ENCODE results near the gene RRM1.

The RRM1 gene

GRCh38 chr11:4181782-4182721 is 87.5 kb downstream of the RRM1 start:
- H3K23ac ChIP-seq (ENCODE audit: low read length in 2 of 2), result no peak overlapping the region
- H2BK15ac ChIP-seq (ENCODE audit: low read depth, poor library complexity, severe bottlenecking), result no peak overlapping the region
- H3K4me2 ChIP-seq (ENCODE audit: low read length, poor library complexity, severe bottlenecking), result no peak overlapping the region
- no peaks in the 10 kb centered on the region for H3K4me1 ChIP-seq (ENCODE audit: control insufficient read depth, insufficient read depth, low read depth, low read length)
- no peak overlapping the region for H3K18ac ChIP-seq (ENCODE audit: low read depth in 1 of 2, low read length in 2 of 2)
- H4K8ac ChIP-seq (ENCODE audit: low read length), result peak overlapping the region; percentile 38
- H3K9me3 ChIP-seq (ENCODE audit: control insufficient read depth, low read length), result no peaks in the 10 kb centered on the region
- no peak overlapping the region for H2BK12ac ChIP-seq (ENCODE audit: low read length in 2 of 2)
- 60% methylated on average over 3 of the region's 9 CpGs for WGBS
- H2AK5ac ChIP-seq (ENCODE audit: low read length, severe bottlenecking), result no peak overlapping the region
- no peaks in the 10 kb centered on the region for H3K36me3 ChIP-seq (ENCODE audit: control insufficient read depth in 1 of 2, insufficient read depth in 2 of 2, low read depth in 1 of 2, low read length in 2 of 2)
- no peak overlapping the region for H4K91ac ChIP-seq (ENCODE audit: low read length)
- no peak overlapping the region for H3K4ac ChIP-seq (ENCODE audit: low read depth in 1 of 2, low read length in 2 of 2)
- no peak overlapping the region for H2BK120ac ChIP-seq (ENCODE audit: low read depth, low read length)
- H2BK5ac ChIP-seq (ENCODE audit: low read depth, low read length, poor library complexity, severe bottlenecking), result no peak overlapping the region
- H3K27me3 ChIP-seq (ENCODE audit: control insufficient read depth in 1 of 2, insufficient read depth in 1 of 2, low read length in 2 of 2), result no peaks in the 10 kb centered on the region
- H3K27ac ChIP-seq (ENCODE audit: low read length, poor library complexity, severe bottlenecking), result no peak overlapping the region
- DNase-seq, result peak; percentile 56
- H2AFZ ChIP-seq (ENCODE audit: low read depth, low read length), result no peak overlapping the region
- no peak overlapping the region for H3K14ac ChIP-seq (ENCODE audit: low read length in 2 of 2)
- H3K4me3 ChIP-seq (ENCODE audit: insufficient read depth in 1 of 2, low read depth in 1 of 2, low read length in 2 of 2), result no peak overlapping the region
- H3K9ac ChIP-seq (ENCODE audit: low read length), result no peak overlapping the region
- no peaks in the 10 kb centered on the region for H3K79me1 ChIP-seq (replicated peaks; ENCODE audit: low read length, poor library complexity, severe bottlenecking)

GRCh38 chr11:4183410-4184057 is 88.9 kb downstream of the RRM1 start:
- no peak overlapping the region for H2BK15ac ChIP-seq (ENCODE audit: low read depth, poor library complexity, severe bottlenecking)
- WGBS, result 86% methylated on average over 14 of the region's 14 CpGs

GRCh38 chr11:4184163-4184916 is 89.7 kb downstream of the RRM1 start:
- H3K9me3 ChIP-seq (ENCODE audit: control insufficient read depth, low read length), result no peaks in the 10 kb centered on the region
- whole genome bisulfite sequencing, result 85% methylated on average over 7 of the region's 7 CpGs
- H4K91ac ChIP-seq (ENCODE audit: low read length), result no peak overlapping the region
- DNase-seq, result peak; percentile 16
- no peak overlapping the region for H2BK12ac ChIP-seq (ENCODE audit: low read length in 2 of 2)
- no peak overlapping the region for H3K27ac ChIP-seq (ENCODE audit: low read length, poor library complexity, severe bottlenecking)
- peaks cover 3% of the 10 kb centered on the region for H3K4me1 ChIP-seq (ENCODE audit: control insufficient read depth, insufficient read depth, low read depth, low read length)
- H3K4me2 ChIP-seq (ENCODE audit: low read length, poor library complexity, severe bottlenecking), result no peak overlapping the region
- H3K18ac ChIP-seq (ENCODE audit: low read depth in 1 of 2, low read length in 2 of 2), result no peak overlapping the region
- H3K9ac ChIP-seq (ENCODE audit: low read length), result no peak overlapping the region
- H3K27me3 ChIP-seq (ENCODE audit: control insufficient read depth in 1 of 2, insufficient read depth in 1 of 2, low read length in 2 of 2), result peaks cover 0 to 5% of the 10 kb centered on the region in 2 experiments
- no peak overlapping the region for H3K4me3 ChIP-seq (ENCODE audit: insufficient read depth in 1 of 2, low read depth in 1 of 2, low read length in 2 of 2)
- H3K14ac ChIP-seq (ENCODE audit: low read length in 2 of 2), result no peak overlapping the region
- H2AFZ ChIP-seq (ENCODE audit: low read depth, low read length), result no peak overlapping the region
- no peaks in the 10 kb centered on the region for H3K79me1 ChIP-seq (replicated peaks; ENCODE audit: low read length, poor library complexity, severe bottlenecking)
- no peak overlapping the region for H3K23ac ChIP-seq (ENCODE audit: low read length in 2 of 2)
- no peak overlapping the region for H2BK5ac ChIP-seq (ENCODE audit: low read depth, low read length, poor library complexity, severe bottlenecking)
- no peak overlapping the region for H2BK120ac ChIP-seq (ENCODE audit: low read depth, low read length)
- no peaks in the 10 kb centered on the region for H3K36me3 ChIP-seq (ENCODE audit: control insufficient read depth in 1 of 2, insufficient read depth in 2 of 2, low read depth in 1 of 2, low read length in 2 of 2)
- H2AK5ac ChIP-seq (ENCODE audit: low read length, severe bottlenecking), result no peak overlapping the region
- no peak overlapping the region for H3K4ac ChIP-seq (ENCODE audit: low read depth in 1 of 2, low read length in 2 of 2)
- peak overlapping the region; percentile 30 for H4K8ac ChIP-seq (ENCODE audit: low read length)
- no peak overlapping the region for H2BK15ac ChIP-seq (ENCODE audit: low read depth, poor library complexity, severe bottlenecking)

More at GRCh38 chr11:4183410-4184057, 88.9 kb downstream of the RRM1 start:
- H2AK5ac ChIP-seq (ENCODE audit: low read length, severe bottlenecking), result no peak overlapping the region
- no peaks in the 10 kb centered on the region for H3K9me3 ChIP-seq (ENCODE audit: control insufficient read depth, low read length)
- H3K4me3 ChIP-seq (ENCODE audit: insufficient read depth in 1 of 2, low read depth in 1 of 2, low read length in 2 of 2), result no peak overlapping the region
- H3K4me1 ChIP-seq (ENCODE audit: control insufficient read depth, insufficient read depth, low read depth, low read length), result peaks cover 3% of the 10 kb centered on the region
- H2BK5ac ChIP-seq (ENCODE audit: low read depth, low read length, poor library complexity, severe bottlenecking), result no peak overlapping the region
- no peak overlapping the region for H2AFZ ChIP-seq (ENCODE audit: low read depth, low read length)
- H2BK120ac ChIP-seq (ENCODE audit: low read depth, low read length), result no peak overlapping the region
- H3K79me1 ChIP-seq (replicated peaks; ENCODE audit: low read length, poor library complexity, severe bottlenecking), result no peaks in the 10 kb centered on the region
- no peak overlapping the region for H3K9ac ChIP-seq (ENCODE audit: low read length)
- DNase-seq, result no peak
- H3K14ac ChIP-seq (ENCODE audit: low read length in 2 of 2), result no peak overlapping the region
- no peaks in the 10 kb centered on the region for H3K36me3 ChIP-seq (ENCODE audit: control insufficient read depth in 1 of 2, insufficient read depth in 2 of 2, low read depth in 1 of 2, low read length in 2 of 2)
- H2BK12ac ChIP-seq (ENCODE audit: low read length in 2 of 2), result no peak overlapping the region
- H3K27ac ChIP-seq (ENCODE audit: low read length, poor library complexity, severe bottlenecking), result no peak overlapping the region
- no peak overlapping the region for H3K4me2 ChIP-seq (ENCODE audit: low read length, poor library complexity, severe bottlenecking)
- H4K8ac ChIP-seq (ENCODE audit: low read length), result no peak overlapping the region
- no peak overlapping the region for H4K91ac ChIP-seq (ENCODE audit: low read length)
- H3K27me3 ChIP-seq (ENCODE audit: control insufficient read depth in 1 of 2, insufficient read depth in 1 of 2, low read length in 2 of 2), result peaks cover 0 to 4% of the 10 kb centered on the region in 2 experiments
- H3K23ac ChIP-seq (ENCODE audit: low read length in 2 of 2), result no peak overlapping the region
- no peak overlapping the region for H3K4ac ChIP-seq (ENCODE audit: low read depth in 1 of 2, low read length in 2 of 2)
- no peak overlapping the region for H3K18ac ChIP-seq (ENCODE audit: low read depth in 1 of 2, low read length in 2 of 2)

- Histone ChIP-seq H2BK5ac (ENCODE audit: low read depth, low read length, poor library complexity, severe bottlenecking) (no peak overlapping the region), H2BK120ac (ENCODE audit: low read depth, low read length) (no peak overlapping the region), H3K4me3 (ENCODE audit: insufficient read depth in 1 of 2, low read depth in 1 of 2, low read length in 2 of 2) (no peak overlapping the region), H2BK12ac (ENCODE audit: low read length in 2 of 2) (no peak overlapping the region), H3K36me3 (ENCODE audit: control insufficient read depth in 1 of 2, insufficient read depth in 2 of 2, low read depth in 1 of 2, low read length in 2 of 2) (no peaks in the 10 kb centered on the region), H3K4me2 (ENCODE audit: low read length, poor library complexity, severe bottlenecking) (no peak overlapping the region), H2AFZ (ENCODE audit: low read depth, low read length) (no peak overlapping the region), H3K79me1 (replicated peaks; ENCODE audit: low read length, poor library complexity, severe bottlenecking) (no peaks in the 10 kb centered on the region), H3K9ac (ENCODE audit: low read length) (no peak overlapping the region), H2BK15ac (ENCODE audit: low read depth, poor library complexity, severe bottlenecking) (no peak overlapping the region), H3K18ac (ENCODE audit: low read depth in 1 of 2, low read length in 2 of 2) (no peak overlapping the region), H3K23ac (ENCODE audit: low read length in 2 of 2) (no peak overlapping the region), H3K14ac (ENCODE audit: low read length in 2 of 2) (no peak overlapping the region), H3K27me3 (ENCODE audit: control insufficient read depth in 1 of 2, insufficient read depth in 1 of 2, low read length in 2 of 2) (peaks cover 0 to 5% of the 10 kb centered on the region in 2 experiments), H3K27ac (ENCODE audit: low read length, poor library complexity, severe bottlenecking) (no peak overlapping the region), H2AK5ac (ENCODE audit: low read length, severe bottlenecking) (no peak overlapping the region), H4K91ac (ENCODE audit: low read length) (no peak overlapping the region), H3K4ac (ENCODE audit: low read depth in 1 of 2, low read length in 2 of 2) (no peak overlapping the region), H3K4me1 (ENCODE audit: control insufficient read depth, insufficient read depth, low read depth, low read length) (peaks cover 3% of the 10 kb centered on the region), H4K8ac (ENCODE audit: low read length) (no peak overlapping the region), H3K9me3 (ENCODE audit: control insufficient read depth, low read length) (no peaks in the 10 kb centered on the region)
- whole genome bisulfite sequencing, result 91% methylated on average over 3 of the region's 3 CpGs
- DNase-seq, result no peak
Observed at GRCh38 chr11:4185561-4185960, 91.0 kb downstream of the RRM1 start.
